Measurements from ENCODE around the gene PI4K2A.

Gene PI4K2A

DNA sequence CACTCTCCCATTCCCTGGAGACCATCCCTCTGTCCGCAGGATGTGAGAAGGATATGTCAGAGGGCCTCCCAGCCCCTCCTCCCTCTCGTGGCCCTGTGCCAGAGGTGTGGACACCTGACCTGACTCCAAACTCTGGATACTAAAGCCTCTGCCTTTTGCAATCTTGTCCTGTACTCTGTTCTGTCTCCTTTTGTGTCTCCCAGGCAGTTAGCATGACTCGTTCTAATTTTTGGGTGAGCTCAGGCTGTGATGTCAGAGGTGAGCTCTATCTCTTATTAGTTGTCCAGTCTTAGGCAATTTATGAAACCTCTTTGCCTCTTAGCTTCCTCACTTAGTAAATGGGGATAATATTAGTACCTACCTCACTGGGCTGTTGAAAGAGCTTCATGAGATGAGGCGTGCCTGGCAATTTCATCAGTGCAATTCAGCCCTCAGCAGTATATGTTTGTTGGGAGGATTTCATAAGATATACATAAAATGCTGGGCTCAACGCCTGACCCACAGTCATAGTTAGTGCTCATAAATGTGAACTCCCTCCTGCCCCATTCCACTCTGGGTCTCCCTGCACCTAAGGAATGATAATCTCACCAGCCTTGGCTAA is 84.0 kb downstream of the PI4K2A start:
- Histone ChIP-seq H3K36me3 (no peaks in the 10 kb centered on the region), H3K4me3 (ENCODE audit: low read depth, low read length) (no peak overlapping the region), H3K4me1 (peaks cover 3% of the 10 kb centered on the region; the same call in 1 of the 2 replicates), H3K27me3 (no peaks in the 10 kb centered on the region), H3K9me3 (no peaks in the 10 kb centered on the region)
- TF ChIP-seq, protein P1, sequence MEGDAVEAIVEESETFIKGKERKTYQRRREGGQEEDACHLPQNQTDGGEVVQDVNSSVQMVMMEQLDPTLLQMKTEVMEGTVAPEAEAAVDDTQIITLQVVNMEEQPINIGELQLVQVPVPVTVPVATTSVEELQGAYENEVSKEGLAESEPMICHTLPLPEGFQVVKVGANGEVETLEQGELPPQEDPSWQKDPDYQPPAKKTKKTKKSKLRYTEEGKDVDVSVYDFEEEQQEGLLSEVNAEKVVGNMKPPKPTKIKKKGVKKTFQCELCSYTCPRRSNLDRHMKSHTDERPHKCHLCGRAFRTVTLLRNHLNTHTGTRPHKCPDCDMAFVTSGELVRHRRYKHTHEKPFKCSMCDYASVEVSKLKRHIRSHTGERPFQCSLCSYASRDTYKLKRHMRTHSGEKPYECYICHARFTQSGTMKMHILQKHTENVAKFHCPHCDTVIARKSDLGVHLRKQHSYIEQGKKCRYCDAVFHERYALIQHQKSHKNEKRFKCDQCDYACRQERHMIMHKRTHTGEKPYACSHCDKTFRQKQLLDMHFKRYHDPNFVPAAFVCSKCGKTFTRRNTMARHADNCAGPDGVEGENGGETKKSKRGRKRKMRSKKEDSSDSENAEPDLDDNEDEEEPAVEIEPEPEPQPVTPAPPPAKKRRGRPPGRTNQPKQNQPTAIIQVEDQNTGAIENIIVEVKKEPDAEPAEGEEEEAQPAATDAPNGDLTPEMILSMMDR (IDR thresholded peaks at IDR 0.05; ENCODE audit: low read depth, low read length) = no peak
- no peak for DNase-seq

All from BE2C (cell line).